ENCODE results near the gene RHOBTB1. TPM values are rescaled to one million over a fixed set of nuclear protein-coding genes. Genes with fewer than 3 reads are reported as not detected.

The RHOBTB1 gene
- total RNA-seq, 1 experiment from 2014 or later = 2.5 TPM

GRCh38 chr10:60919551-60919950 lies 24.4 kb downstream of the RHOBTB1 start:
- Histone ChIP-seq H3K23ac (ENCODE audit: insufficient read length, low read depth, low read length) (no peak overlapping the region), H3K4me2 (ENCODE audit: insufficient read depth, insufficient read length, low read length) (no peak overlapping the region), H3K79me2 (ENCODE audit: insufficient read depth, low read length) (no peaks in the 10 kb centered on the region), H2BK15ac (ENCODE audit: low read depth, low read length) (no peak overlapping the region), H2BK5ac (ENCODE audit: insufficient read length, low read length) (no peak overlapping the region), H3K27ac (ENCODE audit: insufficient read length, low read depth, low read length) (no peak overlapping the region), H3T11ph (ENCODE audit: low read length) (no peak overlapping the region), H2BK120ac (ENCODE audit: low read depth, low read length, poor library complexity, severe bottlenecking) (no peak overlapping the region), H2BK12ac (ENCODE audit: insufficient read length, low read depth, low read length) (no peak overlapping the region), H3K4me1 (ENCODE audit: insufficient read depth, low read length) (no peaks in the 10 kb centered on the region), H3K56ac (ENCODE audit: insufficient read length, low read depth, low read length) (no peak overlapping the region), H3K4ac (ENCODE audit: low read depth, low read length) (no peak overlapping the region), H4K20me1 (ENCODE audit: control insufficient read depth, insufficient read depth, insufficient read length) (peaks cover 3% of the 10 kb centered on the region), H2AFZ (ENCODE audit: low read length) (no peak overlapping the region), H3K14ac (ENCODE audit: insufficient read depth, low read length) (no peak overlapping the region), H3K18ac (ENCODE audit: insufficient read length, low read depth, low read length) (no peak overlapping the region), H4K91ac (ENCODE audit: insufficient read length, low read depth, low read length) (no peak overlapping the region), H3K79me1 (ENCODE audit: insufficient read depth, low read depth, low read length, poor library complexity, severe bottlenecking) (no peaks in the 10 kb centered on the region), H4K5ac (ENCODE audit: insufficient read length, low read depth, low read length) (no peak overlapping the region), H2AK5ac (ENCODE audit: insufficient read length, low read length) (no peak overlapping the region), H4K8ac (replicated peaks; ENCODE audit: insufficient read length, low read depth, low read length) (no peak overlapping the region), H2BK20ac (ENCODE audit: low read depth, low read length, poor library complexity, severe bottlenecking) (no peak overlapping the region), H3K23me2 (ENCODE audit: insufficient read length, low read depth, low read length, poor library complexity, severe bottlenecking) (no peaks in the 10 kb centered on the region), H3K27me3 (ENCODE audit: insufficient read depth, low read length) (no peaks in the 10 kb centered on the region), H3K9me3 (ENCODE audit: control insufficient read depth, low read depth, low read length) (no peaks in the 10 kb centered on the region), H3K9ac (ENCODE audit: extremely low read depth, insufficient read length, low read length) (no peak overlapping the region)
- Mint-ChIP-seq H3K27ac (no peak overlapping the region), H3K4me3 (no peak overlapping the region), H3K9me3 (no peaks in the 10 kb centered on the region; a peak in 1 of 5 replicates), H3K27me3 (ENCODE audit: low read depth) (no peaks in the 10 kb centered on the region), H3K36me3 (ENCODE audit: insufficient read depth in 1 of 3, low read depth in 3 of 3) (peaks cover 0 to 4% (median 0%) of the 10 kb centered on the region in 3 experiments; a peak in 2 of 7 replicates), H3K4me1 (peaks cover 0 to 10% of the 10 kb centered on the region in 2 experiments; a peak in 2 of 4 replicates)
- WGBS (ENCODE audit: extremely low coverage, insufficient read length, low lambda C conversion rate) = no CpG with 5 or more reads among the region's 2 CpGs
- DNase-seq = no peak
- no peak for TF ChIP-seq CTCF (conservative IDR thresholded peaks at IDR 0.05)

Measured in H9 (cell line).